HepG2 (cell line): ENCODE results near the gene SYT11. TPM values are rescaled to one million over a fixed set of nuclear protein-coding genes. Genes with fewer than 3 reads are reported as not detected.

ENCODE experiments used
- ADNP ChIP-seq: sonication (generic); formaldehyde crosslinking; IDR thresholded peaks from 2 replicates; pipeline ENCODE4 v1.4.0; 2020; ENCODE audit warnings: missing genetic modification reagents
- GLI4 ChIP-seq: sonication (generic); formaldehyde crosslinking; IDR thresholded peaks from 2 replicates; pipeline ENCODE4 v1.5.1; 2020; ENCODE audit warnings: missing genetic modification reagents, mild to moderate bottlenecking, moderate library complexity, borderline replicate concordance
- HMG20A ChIP-seq: IDR thresholded peaks from 2 replicates; pipeline ENCODE4 v1.6.1; 2016; ENCODE audit warnings: borderline replicate concordance
- ISL2 ChIP-seq: sonication (generic); formaldehyde crosslinking; IDR thresholded peaks from 2 replicates; pipeline ENCODE4 v1.5.0; 2020; ENCODE audit warnings: missing genetic modification reagents
- SALL2 ChIP-seq: sonication (generic); formaldehyde crosslinking; IDR thresholded peaks from 2 replicates; pipeline ENCODE4 v1.8.1; 2023; ENCODE audit warnings: mild to moderate bottlenecking, missing genetic modification reagents, inconsistent platforms
- SNAPC2 ChIP-seq: sonication (generic); formaldehyde crosslinking; IDR thresholded peaks from 2 replicates; pipeline ENCODE4 v1.8.1; 2022; ENCODE audit warnings: mild to moderate bottlenecking, missing genetic modification reagents
- TEAD3 ChIP-seq: optimal IDR thresholded peaks from 2 replicates; pipeline ENCODE3; 2016; ENCODE audit warnings: borderline replicate concordance
- ZFP62 ChIP-seq: sonication (generic); formaldehyde crosslinking; IDR thresholded peaks from 2 replicates; pipeline ENCODE4 v1.4.0; 2020; ENCODE audit warnings: missing genetic modification reagents
- ZNF883 ChIP-seq: sonication (generic); formaldehyde crosslinking; IDR thresholded peaks from 2 replicates; pipeline ENCODE4 v1.5.1; 2020; ENCODE audit warnings: mild to moderate bottlenecking, missing genetic modification reagents; ENCODE audit errors: not compliant biosample characterization
- polyA plus RNA-seq, 8 experiments: library from polyadenylated mRNA; depleted of rRNA in 3 of 8; stranded (reverse) in 7 of 8; unstranded in 1 of 8; fragments of >200 nt; fragmentation: Illumina TruSeq in 4 of 8; extraction: Trizol in 4 of 8; gene quantifications; 2 replicates each; pipeline versions ENCODE4 v1.2.1 to v1.2.3, GENCODE V29; 2011 to 2016; ENCODE audit warnings: low read depth in 4 of 8, missing spikeins in 1 of 8, mixed read lengths in 1 of 8; ENCODE audit not compliant: insufficient read depth in 1 of 8
- total RNA-seq, 5 experiments: library from RNA; depleted of rRNA; stranded (reverse); fragments of >200 nt; fragmentation: Illumina TruSeq; extraction: Trizol; gene quantifications; 2 replicates each; pipeline ENCODE4 v1.2.3, GENCODE V29; 2016; ENCODE audit warnings: low read depth in 1 of 5
- TF ChIP-seq, protein P1 (sequence below): sonication (generic); formaldehyde crosslinking; conservative IDR thresholded peaks from 2 replicates; pipeline ENCODE4 v1.4.0; 2020; ENCODE audit warnings: missing genetic modification reagents
- TF ChIP-seq, protein P2 (sequence below): sonication (generic); formaldehyde crosslinking; IDR thresholded peaks from 2 replicates; pipeline ENCODE4 v1.4.0; 2020; ENCODE audit warnings: missing genetic modification reagents, borderline replicate concordance
- TF ChIP-seq, protein P3 (sequence below): sonication (generic); formaldehyde crosslinking; IDR thresholded peaks from 2 replicates; pipeline ENCODE4 v1.8.0; 2022; ENCODE audit warnings: missing genetic modification reagents, mild to moderate bottlenecking, borderline replicate concordance
- TF ChIP-seq, protein P4 (sequence below): sonication (generic); formaldehyde crosslinking; IDR thresholded peaks from 2 replicates; pipeline ENCODE4 v1.5.1; 2020; ENCODE audit warnings: mild to moderate bottlenecking, missing genetic modification reagents, borderline replicate concordance

The SYT11 gene
- total and polyA plus RNA-seq, 2 of the 13 experiments (the other 11 are each of a cell fraction or from before 2014, with no cell fraction given): 0.22 to 0.59 TPM

DNA sequence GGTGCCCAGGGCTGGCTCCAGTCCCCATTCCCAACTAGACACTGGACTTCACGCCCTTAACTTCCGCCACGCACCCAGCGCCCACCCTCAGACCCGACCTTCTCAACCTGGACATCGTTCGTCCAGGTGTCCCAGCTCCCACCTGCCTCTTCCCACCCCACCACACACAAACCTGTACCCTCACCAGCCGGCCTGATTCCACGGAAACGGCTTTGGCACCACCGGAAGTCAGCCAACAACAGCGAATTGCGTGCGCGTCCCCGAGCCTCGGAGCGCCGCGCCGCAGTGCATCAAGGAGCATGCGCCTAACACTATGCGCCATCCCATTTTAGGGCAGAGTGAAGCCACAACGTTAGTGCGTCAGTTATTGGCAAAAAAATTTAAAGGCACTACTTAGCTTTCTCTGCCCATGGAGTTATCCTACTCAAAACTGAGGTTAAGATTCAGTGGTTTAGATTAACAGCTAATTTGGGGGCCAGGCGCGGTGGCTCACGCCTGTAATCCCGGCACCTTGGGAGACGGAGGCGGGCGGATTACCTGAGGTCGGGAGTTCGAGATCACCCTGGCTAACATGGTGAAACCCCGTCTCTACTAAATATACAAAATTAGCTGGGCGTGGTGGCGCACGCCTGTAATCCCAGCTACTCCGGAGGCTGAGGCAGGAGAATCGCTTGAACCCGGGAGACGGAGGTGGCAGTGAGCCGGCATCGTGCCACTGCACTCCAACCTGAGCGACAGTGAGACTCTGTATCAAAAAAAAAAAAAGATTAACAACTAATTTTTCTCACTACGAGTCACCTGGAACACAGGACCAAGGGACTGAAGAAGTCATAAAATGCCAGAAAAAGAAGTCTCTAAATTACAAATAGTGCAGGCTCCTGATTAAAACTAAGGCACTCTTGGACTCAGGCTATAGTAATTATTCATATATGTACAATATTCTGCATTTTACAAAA lies 2.1 kb upstream of the SYT11 start, which contains the start of gene GON4L (continued):
- peak; percentile 48; the same call in 1 of the 2 replicates for TF ChIP-seq SALL2 (CRISPR knock-in tag)
- TF ChIP-seq ZNF883 (CRISPR knock-in tag): peak; percentile 36
- TF ChIP-seq, protein P1, sequence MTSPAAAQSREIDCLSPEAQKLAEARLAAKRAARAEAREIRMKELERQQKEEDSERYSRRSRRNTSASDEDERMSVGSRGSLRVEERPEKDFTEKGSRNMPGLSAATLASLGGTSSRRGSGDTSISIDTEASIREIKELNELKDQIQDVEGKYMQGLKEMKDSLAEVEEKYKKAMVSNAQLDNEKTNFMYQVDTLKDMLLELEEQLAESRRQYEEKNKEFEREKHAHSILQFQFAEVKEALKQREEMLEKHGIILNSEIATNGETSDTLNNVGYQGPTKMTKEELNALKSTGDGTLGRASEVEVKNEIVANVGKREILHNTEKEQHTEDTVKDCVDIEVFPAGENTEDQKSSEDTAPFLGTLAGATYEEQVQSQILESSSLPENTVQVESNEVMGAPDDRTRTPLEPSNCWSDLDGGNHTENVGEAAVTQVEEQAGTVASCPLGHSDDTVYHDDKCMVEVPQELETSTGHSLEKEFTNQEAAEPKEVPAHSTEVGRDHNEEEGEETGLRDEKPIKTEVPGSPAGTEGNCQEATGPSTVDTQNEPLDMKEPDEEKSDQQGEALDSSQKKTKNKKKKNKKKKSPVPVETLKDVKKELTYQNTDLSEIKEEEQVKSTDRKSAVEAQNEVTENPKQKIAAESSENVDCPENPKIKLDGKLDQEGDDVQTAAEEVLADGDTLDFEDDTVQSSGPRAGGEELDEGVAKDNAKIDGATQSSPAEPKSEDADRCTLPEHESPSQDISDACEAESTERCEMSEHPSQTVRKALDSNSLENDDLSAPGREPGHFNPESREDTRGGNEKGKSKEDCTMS: no peak
- peak; percentile 67; the same call in 1 of the 2 replicates for TF ChIP-seq ADNP (CRISPR knock-in tag)
- TF ChIP-seq TEAD3 (CRISPR knock-in tag): peak; percentile 66
- TF ChIP-seq GLI4 (CRISPR knock-in tag): no peak
- TF ChIP-seq, protein P2, sequence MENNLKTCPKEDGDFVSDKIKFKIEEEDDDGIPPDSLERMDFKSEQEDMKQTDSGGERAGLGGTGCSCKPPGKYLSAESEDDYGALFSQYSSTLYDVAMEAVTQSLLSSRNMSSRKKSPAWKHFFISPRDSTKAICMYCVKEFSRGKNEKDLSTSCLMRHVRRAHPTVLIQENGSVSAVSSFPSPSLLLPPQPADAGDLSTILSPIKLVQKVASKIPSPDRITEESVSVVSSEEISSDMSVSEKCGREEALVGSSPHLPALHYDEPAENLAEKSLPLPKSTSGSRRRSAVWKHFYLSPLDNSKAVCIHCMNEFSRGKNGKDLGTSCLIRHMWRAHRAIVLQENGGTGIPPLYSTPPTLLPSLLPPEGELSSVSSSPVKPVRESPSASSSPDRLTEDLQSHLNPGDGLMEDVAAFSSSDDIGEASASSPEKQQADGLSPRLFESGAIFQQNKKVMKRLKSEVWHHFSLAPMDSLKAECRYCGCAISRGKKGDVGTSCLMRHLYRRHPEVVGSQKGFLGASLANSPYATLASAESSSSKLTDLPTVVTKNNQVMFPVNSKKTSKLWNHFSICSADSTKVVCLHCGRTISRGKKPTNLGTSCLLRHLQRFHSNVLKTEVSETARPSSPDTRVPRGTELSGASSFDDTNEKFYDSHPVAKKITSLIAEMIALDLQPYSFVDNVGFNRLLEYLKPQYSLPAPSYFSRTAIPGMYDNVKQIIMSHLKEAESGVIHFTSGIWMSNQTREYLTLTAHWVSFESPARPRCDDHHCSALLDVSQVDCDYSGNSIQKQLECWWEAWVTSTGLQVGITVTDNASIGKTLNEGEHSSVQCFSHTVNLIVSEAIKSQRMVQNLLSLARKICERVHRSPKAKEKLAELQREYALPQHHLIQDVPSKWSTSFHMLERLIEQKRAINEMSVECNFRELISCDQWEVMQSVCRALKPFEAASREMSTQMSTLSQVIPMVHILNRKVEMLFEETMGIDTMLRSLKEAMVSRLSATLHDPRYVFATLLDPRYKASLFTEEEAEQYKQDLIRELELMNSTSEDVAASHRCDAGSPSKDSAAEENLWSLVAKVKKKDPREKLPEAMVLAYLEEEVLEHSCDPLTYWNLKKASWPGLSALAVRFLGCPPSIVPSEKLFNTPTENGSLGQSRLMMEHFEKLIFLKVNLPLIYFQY (CRISPR knock-in tag): no peak
- TF ChIP-seq ZFP62 (CRISPR knock-in tag): no peak
- TF ChIP-seq, protein P3, sequence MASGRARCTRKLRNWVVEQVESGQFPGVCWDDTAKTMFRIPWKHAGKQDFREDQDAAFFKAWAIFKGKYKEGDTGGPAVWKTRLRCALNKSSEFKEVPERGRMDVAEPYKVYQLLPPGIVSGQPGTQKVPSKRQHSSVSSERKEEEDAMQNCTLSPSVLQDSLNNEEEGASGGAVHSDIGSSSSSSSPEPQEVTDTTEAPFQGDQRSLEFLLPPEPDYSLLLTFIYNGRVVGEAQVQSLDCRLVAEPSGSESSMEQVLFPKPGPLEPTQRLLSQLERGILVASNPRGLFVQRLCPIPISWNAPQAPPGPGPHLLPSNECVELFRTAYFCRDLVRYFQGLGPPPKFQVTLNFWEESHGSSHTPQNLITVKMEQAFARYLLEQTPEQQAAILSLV (CRISPR knock-in tag): no peak; the same call in 1 of the 2 replicates
- TF ChIP-seq SNAPC2: no peak
- TF ChIP-seq ISL2 (CRISPR knock-in tag): peak; percentile 34; the same call in 1 of the 2 replicates
- TF ChIP-seq, protein P4, sequence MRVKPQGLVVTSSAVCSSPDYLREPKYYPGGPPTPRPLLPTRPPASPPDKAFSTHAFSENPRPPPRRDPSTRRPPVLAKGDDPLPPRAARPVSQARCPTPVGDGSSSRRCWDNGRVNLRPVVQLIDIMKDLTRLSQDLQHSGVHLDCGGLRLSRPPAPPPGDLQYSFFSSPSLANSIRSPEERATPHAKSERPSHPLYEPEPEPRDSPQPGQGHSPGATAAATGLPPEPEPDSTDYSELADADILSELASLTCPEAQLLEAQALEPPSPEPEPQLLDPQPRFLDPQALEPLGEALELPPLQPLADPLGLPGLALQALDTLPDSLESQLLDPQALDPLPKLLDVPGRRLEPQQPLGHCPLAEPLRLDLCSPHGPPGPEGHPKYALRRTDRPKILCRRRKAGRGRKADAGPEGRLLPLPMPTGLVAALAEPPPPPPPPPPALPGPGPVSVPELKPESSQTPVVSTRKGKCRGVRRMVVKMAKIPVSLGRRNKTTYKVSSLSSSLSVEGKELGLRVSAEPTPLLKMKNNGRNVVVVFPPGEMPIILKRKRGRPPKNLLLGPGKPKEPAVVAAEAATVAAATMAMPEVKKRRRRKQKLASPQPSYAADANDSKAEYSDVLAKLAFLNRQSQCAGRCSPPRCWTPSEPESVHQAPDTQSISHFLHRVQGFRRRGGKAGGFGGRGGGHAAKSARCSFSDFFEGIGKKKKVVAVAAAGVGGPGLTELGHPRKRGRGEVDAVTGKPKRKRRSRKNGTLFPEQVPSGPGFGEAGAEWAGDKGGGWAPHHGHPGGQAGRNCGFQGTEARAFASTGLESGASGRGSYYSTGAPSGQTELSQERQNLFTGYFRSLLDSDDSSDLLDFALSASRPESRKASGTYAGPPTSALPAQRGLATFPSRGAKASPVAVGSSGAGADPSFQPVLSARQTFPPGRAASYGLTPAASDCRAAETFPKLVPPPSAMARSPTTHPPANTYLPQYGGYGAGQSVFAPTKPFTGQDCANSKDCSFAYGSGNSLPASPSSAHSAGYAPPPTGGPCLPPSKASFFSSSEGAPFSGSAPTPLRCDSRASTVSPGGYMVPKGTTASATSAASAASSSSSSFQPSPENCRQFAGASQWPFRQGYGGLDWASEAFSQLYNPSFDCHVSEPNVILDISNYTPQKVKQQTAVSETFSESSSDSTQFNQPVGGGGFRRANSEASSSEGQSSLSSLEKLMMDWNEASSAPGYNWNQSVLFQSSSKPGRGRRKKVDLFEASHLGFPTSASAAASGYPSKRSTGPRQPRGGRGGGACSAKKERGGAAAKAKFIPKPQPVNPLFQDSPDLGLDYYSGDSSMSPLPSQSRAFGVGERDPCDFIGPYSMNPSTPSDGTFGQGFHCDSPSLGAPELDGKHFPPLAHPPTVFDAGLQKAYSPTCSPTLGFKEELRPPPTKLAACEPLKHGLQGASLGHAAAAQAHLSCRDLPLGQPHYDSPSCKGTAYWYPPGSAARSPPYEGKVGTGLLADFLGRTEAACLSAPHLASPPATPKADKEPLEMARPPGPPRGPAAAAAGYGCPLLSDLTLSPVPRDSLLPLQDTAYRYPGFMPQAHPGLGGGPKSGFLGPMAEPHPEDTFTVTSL (CRISPR knock-in tag): peak; percentile 28; the same call in 1 of the 2 replicates
- TF ChIP-seq HMG20A (CRISPR knock-in tag): no peak
